HG03139 (cell line): Measurements from ENCODE around the gene ARHGAP42.
A peak's percentile ranks its signal among the peaks of the same experiment; 100 is the strongest.

Experiments used
- ATAC-seq: cut with Tn5 transposase; IDR thresholded peaks from one replicate; pipeline ENCODE4 v1.9.1; 2021; ENCODE audit not compliant: unreplicated experiment

The ARHGAP42 gene

DNA sequence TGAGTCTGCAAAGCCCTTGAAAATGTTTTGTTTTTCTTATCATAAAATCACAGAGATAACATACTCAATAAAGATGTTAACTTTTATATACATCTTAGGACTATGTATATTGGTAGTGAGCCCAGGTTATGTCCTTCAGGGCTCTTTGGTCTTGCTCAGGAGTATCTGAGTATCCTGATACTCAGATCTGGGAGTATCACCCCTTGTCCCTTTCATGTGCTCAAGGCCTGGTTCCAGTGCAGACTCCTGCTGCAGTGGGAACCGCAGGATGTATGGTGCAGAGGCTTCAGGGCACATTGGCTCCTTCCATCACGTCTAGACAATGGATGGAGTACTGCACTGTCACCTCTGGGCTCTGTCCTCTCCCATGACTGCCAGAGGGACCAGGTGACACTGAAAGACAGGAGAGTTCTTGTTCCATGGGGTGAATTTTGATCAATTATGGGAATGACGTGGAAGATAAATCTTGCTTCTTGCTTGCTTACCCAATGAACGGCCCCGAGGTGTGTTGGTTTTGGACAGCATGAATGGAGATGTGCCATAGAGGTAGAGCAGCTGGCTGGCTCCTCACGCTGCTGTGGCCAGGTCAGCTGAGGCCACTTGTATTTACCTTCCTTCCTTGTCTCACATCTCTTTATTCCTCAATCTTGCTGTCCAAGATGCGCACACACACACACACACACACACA, 215.5 kb downstream of the ARHGAP42 start:
- no peak for ATAC-seq

GRCh38 chr11:100903284-100903683, 216.2 kb downstream of the ARHGAP42 start:
- ATAC-seq, result no peak

DNA sequence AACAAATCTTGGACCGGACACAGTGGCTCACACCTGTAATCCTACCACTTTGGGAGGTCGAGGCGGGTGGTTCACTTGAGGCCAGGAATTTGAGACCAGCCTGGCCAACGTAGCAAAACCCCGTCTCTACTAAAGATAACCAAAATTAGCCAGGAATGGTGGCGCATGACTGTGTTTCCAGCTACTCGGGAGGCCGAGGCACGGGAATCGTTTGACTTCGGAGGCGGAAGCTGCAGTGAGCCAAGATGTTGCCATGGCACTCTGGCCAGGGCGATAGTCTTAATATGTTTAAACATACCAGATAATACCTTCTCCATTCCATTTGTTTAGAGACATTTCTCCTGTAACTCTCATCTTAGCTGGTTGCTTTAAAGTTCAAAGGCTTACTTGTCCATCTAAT, 218.6 kb downstream of the ARHGAP42 start:
- ATAC-seq, result no peak

DNA sequence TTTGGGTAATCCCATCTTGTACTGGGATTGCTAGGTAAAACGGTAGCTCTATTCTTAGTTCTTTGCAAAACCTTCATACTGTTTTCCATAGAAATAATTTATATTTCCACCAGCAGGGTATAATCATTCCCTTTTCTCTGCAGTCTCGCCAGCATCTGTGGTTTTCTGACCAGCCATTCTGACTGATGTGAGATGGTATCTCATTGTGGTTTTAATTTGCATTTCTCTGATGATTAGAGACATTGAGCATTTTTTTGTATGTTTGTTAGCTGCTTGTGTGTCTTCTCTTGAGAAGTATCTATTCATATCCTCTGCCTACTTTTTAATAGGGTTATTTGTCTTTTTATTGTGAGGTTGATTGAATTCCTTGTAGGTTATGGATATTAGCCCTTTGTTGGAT, 221.7 kb downstream of the ARHGAP42 start:
- peak; percentile 47 for ATAC-seq

DNA sequence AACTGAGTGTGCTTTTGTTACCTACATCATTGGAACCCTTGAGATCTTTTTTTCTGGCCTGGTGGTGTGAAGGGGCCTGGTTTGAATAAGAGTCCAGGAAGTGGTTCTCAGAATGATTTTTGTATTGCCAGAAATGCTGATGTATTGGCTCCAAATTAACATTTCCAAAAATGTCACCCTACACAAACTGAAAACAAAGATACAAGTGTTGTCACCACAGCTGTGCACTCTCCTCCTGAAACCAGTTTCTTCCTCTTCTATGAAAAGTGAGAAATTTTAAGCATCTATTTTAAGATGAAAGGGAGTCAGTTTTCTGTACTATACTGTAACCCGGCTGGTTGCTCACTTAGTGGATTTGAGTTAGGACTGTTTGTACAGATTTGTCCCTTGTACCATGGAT, 223.7 kb downstream of the ARHGAP42 start:
- peak; percentile 93 for ATAC-seq

DNA sequence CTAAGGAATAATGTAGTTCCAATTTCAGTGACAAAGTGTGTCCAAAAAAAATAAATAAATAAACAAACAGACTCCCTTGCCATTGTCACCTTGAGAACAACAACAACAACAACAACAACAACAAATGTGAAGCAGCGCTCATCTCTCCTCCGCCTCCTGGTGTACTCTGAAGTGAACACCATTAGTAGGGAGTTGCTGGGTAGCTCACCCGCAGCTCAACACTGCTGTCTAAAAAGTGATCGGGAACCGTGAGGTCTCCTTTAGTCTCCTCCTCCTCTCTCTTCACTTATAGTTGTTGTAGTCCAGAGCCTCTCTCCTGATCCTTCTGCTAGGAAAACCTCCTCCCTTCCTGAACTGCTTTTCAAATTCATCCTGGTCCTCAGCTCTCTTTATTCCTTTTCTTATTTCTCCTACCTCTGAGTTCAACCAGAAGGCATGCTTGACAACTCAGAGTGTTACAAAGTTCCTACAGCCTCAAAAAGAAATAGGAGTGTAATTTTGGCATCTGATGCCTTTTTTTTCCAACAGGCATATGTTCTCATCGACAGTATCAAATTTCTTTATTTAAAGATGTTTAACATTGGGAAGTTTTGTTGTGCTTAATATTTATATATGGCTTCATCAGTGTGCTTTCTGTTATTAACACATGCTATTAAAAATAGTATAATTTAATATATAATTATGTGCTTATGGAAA, 227.5 kb downstream of the ARHGAP42 start:
- ATAC-seq, result no peak

DNA sequence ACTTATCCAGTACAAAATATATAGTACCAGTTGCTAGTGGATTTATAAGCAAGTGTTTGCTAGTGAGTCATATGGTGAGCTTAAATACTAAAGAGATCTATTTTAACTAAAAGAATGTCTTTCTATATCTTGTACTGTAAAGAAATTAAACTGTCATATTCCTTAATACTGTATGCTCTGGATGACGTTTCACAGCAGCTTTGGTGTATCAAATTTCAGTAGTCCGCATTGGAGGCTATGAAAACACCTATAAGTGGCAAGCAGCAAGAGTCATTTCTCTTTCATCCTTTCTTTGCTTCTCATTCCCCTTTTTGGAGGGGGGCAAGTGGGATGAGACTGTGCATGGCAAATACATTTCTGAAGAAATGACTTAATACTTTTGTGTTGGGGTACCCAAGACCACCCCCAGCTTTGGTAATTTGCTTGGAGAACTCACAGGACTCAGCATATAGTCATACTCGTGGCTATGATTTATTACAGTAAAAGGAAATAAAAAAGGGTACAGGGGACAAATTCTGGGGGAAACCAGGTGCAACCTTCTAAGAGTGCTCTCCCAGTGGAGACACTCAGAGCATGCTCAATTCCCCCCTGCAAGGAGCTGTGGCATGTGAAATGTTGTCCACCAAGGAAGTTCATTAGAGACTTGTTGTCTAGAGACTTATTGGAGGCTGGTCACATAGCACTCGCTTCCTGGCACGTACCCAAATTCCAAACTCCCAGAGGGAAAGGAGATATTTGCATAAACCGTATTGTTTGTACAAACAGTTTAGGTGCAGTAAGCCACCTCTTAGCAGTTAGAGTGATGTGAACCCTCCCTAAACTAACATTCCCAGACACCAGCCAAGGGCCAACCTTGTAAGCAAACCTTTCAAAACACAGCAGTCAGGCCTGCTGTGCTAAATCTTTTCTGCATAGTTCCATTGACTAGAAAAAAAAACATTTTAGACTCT, 231.7 kb downstream of the ARHGAP42 start:
- no peak for ATAC-seq

DNA sequence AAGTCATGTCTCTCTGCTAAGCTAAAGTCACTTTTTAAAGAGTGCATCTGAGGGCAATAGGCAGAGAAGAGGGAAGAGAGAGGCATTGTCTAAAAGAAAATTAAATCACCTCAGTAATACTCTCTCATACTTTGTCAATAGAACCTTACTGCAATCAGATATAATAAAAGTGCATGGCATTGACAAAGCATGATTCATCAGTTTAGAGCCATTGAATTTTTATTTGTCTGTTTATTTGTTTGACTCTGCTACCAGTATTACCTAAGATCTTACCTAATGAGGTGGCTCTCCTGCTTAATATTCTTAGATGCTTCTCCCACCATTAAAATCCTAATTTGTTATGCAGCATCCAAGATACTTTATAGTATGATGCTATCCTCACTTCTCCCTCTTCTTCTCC, 233.5 kb downstream of the ARHGAP42 start:
- no peak for ATAC-seq

DNA sequence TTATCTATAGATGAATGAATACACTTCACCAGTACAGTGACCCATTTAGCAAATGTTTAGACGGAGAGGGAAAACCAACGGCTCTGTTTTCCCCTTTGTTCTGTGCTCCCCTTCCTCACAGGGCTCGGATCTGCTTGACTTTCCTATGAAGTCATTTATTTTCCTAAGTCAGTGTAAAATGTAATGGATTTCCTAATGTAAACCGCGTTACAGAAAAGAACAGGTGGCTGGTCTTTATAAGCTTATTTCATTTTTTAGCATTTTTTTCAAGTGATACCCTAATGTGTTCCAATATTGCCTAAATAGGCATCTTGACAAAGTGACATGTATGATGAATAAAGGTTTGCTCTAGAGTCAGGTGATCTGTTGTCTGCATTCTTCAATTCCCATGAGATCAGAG, 235.0 kb downstream of the ARHGAP42 start:
- ATAC-seq, result no peak

- no peak for ATAC-seq
These were observed 236.5 kb downstream of the ARHGAP42 start for GRCh38 chr11:100923555-100923954.

DNA sequence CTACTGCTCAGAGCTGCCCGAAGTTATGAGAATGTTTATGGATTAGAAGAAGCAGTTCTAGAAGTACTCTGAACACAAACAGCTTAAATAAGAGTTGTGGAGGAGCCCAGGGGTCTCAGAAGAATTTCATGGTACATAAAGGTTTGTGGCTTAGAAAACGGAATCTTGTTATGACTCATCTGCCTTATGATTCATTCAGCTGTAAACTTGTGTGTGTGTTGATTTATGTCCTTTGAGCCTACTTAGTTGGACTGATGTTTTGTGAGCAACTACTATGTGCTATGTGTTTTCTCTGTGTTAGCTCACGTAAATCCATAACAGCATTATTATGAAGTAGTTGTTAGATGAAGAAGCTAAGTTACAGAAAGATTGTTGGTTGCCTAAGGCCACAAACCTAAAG, 238.8 kb downstream of the ARHGAP42 start:
- peak; percentile 82 for ATAC-seq

DNA sequence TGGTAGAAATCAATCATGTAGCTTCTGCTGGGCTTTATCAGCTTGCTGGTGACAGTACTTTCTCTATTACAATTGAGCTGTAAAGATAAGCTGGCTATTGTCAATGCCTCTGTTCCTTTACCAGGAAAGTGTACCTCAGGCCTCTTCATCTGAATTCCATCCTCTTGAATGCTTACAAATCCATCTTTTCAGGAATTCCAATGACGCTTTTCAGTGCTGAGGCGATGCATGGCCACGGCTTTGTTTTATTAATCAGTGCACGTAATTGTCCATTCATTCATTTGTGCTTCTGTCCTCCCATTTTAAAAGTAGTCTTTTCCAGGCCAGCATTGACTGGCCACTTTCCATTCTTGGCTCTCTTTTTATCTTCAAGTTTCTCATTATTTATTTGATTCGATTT, 240.5 kb downstream of the ARHGAP42 start:
- ATAC-seq, result no peak

DNA sequence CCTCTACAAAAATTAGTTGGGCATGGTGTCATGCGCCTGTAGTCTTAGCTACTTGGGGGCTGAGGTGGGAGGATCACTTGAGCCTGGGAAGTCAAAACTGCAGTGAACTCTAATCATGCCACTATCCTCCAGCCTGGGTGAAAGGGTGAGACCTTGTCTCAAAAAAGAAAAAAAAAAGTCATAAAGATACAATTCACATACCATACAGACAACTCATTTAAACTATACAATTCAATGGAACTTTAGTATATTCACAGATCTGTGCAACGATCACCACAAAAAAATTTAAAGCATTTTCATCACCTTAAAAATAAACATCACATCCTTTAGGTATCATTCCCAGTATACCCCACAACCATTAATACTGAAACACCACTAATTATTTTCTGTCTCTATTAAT, 241.3 kb downstream of the ARHGAP42 start:
- ATAC-seq, result no peak

- no peak for ATAC-seq
These were observed 242.3 kb downstream of the ARHGAP42 start for GRCh38 chr11:100929377-100929776.

GRCh38 chr11:100930185-100930778, 243.2 kb downstream of the ARHGAP42 start:
- no peak for ATAC-seq

GRCh38 chr11:100932474-100933100, 245.5 kb downstream of the ARHGAP42 start:
- ATAC-seq, result no peak

- ATAC-seq, result no peak
These were observed 249.7 kb downstream of the ARHGAP42 start for GRCh38 chr11:100936781-100937180.

- ATAC-seq, result no peak
These were observed 252.5 kb downstream of the ARHGAP42 start for GRCh38 chr11:100939571-100939970.

GRCh38 chr11:100940111-100940510, 253.0 kb downstream of the ARHGAP42 start:
- ATAC-seq, result no peak

DNA sequence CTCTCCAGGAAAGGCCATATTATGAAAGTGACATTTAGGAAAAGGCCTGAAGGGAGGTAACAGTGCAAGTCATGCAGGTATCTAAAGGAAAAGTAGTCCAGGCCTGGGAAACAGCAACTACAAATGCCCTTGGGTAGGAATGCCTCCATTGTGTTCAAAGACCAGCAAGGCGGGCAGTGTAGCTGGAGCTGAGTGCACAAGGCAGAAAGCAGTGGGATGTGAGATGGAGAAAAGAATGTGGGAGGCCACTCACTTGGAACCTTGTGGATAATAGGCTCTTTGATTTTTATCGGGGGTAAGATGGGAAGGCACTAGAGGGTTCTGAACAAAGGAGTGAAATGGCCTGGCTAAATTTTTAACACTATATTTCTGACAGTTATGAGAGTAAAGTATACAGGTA, 253.9 kb downstream of the ARHGAP42 start:
- no peak for ATAC-seq

DNA sequence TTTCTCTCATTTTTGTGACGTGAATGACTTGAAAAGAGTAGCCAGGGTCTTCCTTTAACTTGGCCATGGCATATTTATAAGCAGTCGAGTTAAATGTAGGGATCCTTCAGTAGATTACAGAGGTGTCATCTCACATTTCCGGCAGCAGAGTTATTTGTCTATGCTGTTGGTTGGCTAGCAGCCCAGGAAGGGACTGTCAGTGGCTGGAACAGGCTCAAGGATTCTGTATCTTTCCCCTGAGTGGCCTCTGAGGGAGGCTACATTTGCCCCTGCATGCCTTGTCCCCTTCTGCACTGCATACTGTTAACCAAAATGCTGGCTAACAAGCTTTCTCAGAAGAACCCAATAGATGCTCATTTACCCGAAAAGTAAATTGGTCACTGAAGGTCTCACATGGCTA, 254.9 kb downstream of the ARHGAP42 start:
- ATAC-seq, result no peak
